PC-9 (cell line): ENCODE measurements around the gene CYP27C1. TPM values are rescaled to one million over a fixed set of nuclear protein-coding genes. Genes with fewer than 3 reads are reported as not detected.

ENCODE experiments used
- Bru-seq: library from RNA; stranded (reverse); fragments of 400-500 nt; gene quantifications from one replicate; lab custom pipeline; 2021; lab: Mats Ljungman, UMichigan
- BruChase-seq, 2 experiments: library from RNA; stranded (reverse); fragments of 400-500 nt; gene quantifications; one replicate each; lab custom pipeline; 2021; lab: Mats Ljungman, UMichigan
- BruUV-seq: library from RNA; stranded (reverse); fragments of 400-500 nt; replicated peaks from 2 replicates; lab custom pipeline; 2021; lab: Mats Ljungman, UMichigan
- CTCF ChIA-PET: fragments of 300-600 bp; sonication (Branson Sonifier 250); formaldehyde crosslinking; loops from one replicate; lab custom pipeline; 2022; ENCODE audit warnings: antibody characterized with exemption; lab: Charles Lee
- POLR2A ChIA-PET: fragments of 300-600 bp; sonication (Branson Sonifier 250); formaldehyde crosslinking; loops from one replicate; lab custom pipeline; 2022; ENCODE audit warnings: antibody characterized with exemption; ENCODE audit not compliant: unreplicated experiment; lab: Charles Lee
- DNase-seq, 2 experiments: peaks; one replicate each; pipeline versions ENCODE4 v3.0.0 to v3.0.0-alpha.2; 2015 to 2022; ENCODE audit warnings: mixed read lengths in 1 of 2
- H2AFZ ChIP-seq: fragments of 200-600 bp; sonication (generic); 2 replicates; pipeline ENCODE4 v1.8.1; 2017; ENCODE audit warnings: antibody characterized with exemption
- H3F3A ChIP-seq: fragments of 200-600 bp; sonication (generic); 2 replicates; pipeline ENCODE4 v1.8.1; 2017; ENCODE audit warnings: antibody characterized with exemption, mild to moderate bottlenecking, low read depth; ENCODE audit not compliant: insufficient read depth
- H3K27ac ChIP-seq: fragments of 200-600 bp; sonication (generic); 2 replicates; pipeline ENCODE4 v1.6.1; 2016; ENCODE audit warnings: mixed run types
- H3K27me3 ChIP-seq: fragments of 200-600 bp; sonication (generic); 2 replicates; pipeline ENCODE4 v1.6.1; 2016; ENCODE audit warnings: low read depth, mixed run types; ENCODE audit not compliant: insufficient read depth
- H3K36me3 ChIP-seq: fragments of 200-600 bp; sonication (generic); 2 replicates; pipeline ENCODE4 v1.6.1; 2016; ENCODE audit warnings: low read depth, mixed run types
- H3K4me1 ChIP-seq: fragments of 200-600 bp; sonication (generic); replicated peaks from 2 replicates; pipeline ENCODE4 v1.6.1; 2016; ENCODE audit warnings: mixed run types; ENCODE audit not compliant: insufficient read depth
- H3K4me2 ChIP-seq: fragments of 200-600 bp; sonication (generic); 2 replicates; pipeline ENCODE4 v1.6.1; 2017; ENCODE audit warnings: mixed run types
- H3K4me3 ChIP-seq: fragments of 200-600 bp; sonication (generic); 2 replicates; pipeline ENCODE4 v1.6.1; 2016; ENCODE audit warnings: mixed run types
- H3K79me2 ChIP-seq: fragments of 200-600 bp; sonication (generic); 2 replicates; pipeline ENCODE4 v1.6.1; 2017; ENCODE audit warnings: low read depth, mixed run types
- H3K9me2 ChIP-seq: fragments of 200-600 bp; sonication (generic); 2 replicates; pipeline ENCODE4 v1.8.1; 2017; ENCODE audit warnings: mild to moderate bottlenecking; ENCODE audit not compliant: insufficient read depth
- H3K9me3 ChIP-seq: fragments of 200-600 bp; sonication (generic); 2 replicates; pipeline ENCODE4 v1.8.1; 2016; ENCODE audit warnings: low read depth; ENCODE audit not compliant: insufficient read depth
- H4K20me1 ChIP-seq: fragments of 200-600 bp; sonication (generic); 2 replicates; pipeline ENCODE4 v1.8.1; 2017; ENCODE audit not compliant: insufficient read depth
- EZH2 ChIP-seq: fragments of 200-600 bp; sonication (generic); IDR thresholded peaks from 2 replicates; pipeline ENCODE4 v1.8.0; 2017; ENCODE audit warnings: antibody characterized with exemption, low read depth
- intact Hi-C: fragments of 100-400 bp; cut with micrococcal nuclease; formaldehyde crosslinking; loops from one replicate; pipeline ENCODE4 v1.10.0; 2022; ENCODE audit not compliant: unreplicated experiment
- long read RNA-seq: library from polyadenylated mRNA; stranded (forward); transcript quantifications from one replicate; pipeline ENCODE4 v2.0.0, GENCODE V29; 2022
- total RNA-seq: library from RNA; stranded (reverse); gene quantifications from 2 replicates; pipeline ENCODE4 v1.2.3, GENCODE V29; 2021
- TF ChIP-seq, protein P1 (sequence below): fragments of 200-600 bp; sonication (generic); conservative IDR thresholded peaks from 2 replicates; pipeline ENCODE4 v1.6.1; 2017; ENCODE audit warnings: mixed run types, antibody characterized with exemption, mild to moderate bottlenecking, moderate library complexity

CYP27C1 gene
- total RNA-seq (0.94 and 1.6 TPM in 2 replicates), Bru-seq, nascent RNA (percentile 35 among the genes with signal in this experiment), BruChase-seq, experiment 1, labeled RNA remaining after a 2-hour chase (percentile 49 among the genes with signal in this experiment), BruChase-seq, experiment 2, labeled RNA remaining after a 6-hour chase (percentile 53 among the genes with signal in this experiment)
- long read RNA-seq, partial matches to known transcripts: 1 of 2 reads
- long read RNA-seq, other reads (novel, unspliced or antisense): 1 of 2 reads

- no TSS peak for BruUV-seq
- no peak for TF ChIP-seq EZH2
- TF ChIP-seq, protein P1, sequence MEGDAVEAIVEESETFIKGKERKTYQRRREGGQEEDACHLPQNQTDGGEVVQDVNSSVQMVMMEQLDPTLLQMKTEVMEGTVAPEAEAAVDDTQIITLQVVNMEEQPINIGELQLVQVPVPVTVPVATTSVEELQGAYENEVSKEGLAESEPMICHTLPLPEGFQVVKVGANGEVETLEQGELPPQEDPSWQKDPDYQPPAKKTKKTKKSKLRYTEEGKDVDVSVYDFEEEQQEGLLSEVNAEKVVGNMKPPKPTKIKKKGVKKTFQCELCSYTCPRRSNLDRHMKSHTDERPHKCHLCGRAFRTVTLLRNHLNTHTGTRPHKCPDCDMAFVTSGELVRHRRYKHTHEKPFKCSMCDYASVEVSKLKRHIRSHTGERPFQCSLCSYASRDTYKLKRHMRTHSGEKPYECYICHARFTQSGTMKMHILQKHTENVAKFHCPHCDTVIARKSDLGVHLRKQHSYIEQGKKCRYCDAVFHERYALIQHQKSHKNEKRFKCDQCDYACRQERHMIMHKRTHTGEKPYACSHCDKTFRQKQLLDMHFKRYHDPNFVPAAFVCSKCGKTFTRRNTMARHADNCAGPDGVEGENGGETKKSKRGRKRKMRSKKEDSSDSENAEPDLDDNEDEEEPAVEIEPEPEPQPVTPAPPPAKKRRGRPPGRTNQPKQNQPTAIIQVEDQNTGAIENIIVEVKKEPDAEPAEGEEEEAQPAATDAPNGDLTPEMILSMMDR: no peak
- Histone ChIP-seq H4K20me1 (no peaks in the 10 kb centered on the region), H3K9me2 (no peaks in the 10 kb centered on the region), H3K27ac (peak within 1 kb of the TSS; percentile 97), H3K4me2 (peak within 1 kb of the TSS; percentile 96), H3K79me2 (peaks cover 46% of the 10 kb centered on the region), H3K27me3 (no peaks in the 10 kb centered on the region), H3K9me3 (no peaks in the 10 kb centered on the region), H2AFZ (peak within 1 kb of the TSS; percentile 82), H3F3A (peaks cover 64% of the 10 kb centered on the region), H3K4me1 (peaks cover 54% of the 10 kb centered on the region), H3K4me3 (peak within 1 kb of the TSS; percentile 79), H3K36me3 (peaks cover 7% of the 10 kb centered on the region; the same call in 1 of the 2 replicates)
- peak; percentile 31 to 36 for DNase-seq
- CTCF ChIA-PET: no interaction called here
- POLR2A ChIA-PET: interaction anchor here (0.6 kb wide), 1 partner anchor 59 kb away, joined by 10 read pairs; no protein-coding TSS in a partner anchor
- intact Hi-C loops: no loop called here
These were observed at the start of gene CYP27C1 for GRCh38 chr2:127220102-127220767. CYP27C1 (minus strand) TSS chr2:127220299; CDS start chr2:127220270, 29 bp downstream.

GRCh38 chr2:127261804-127262406 lies 41.8 kb upstream of the CYP27C1 start:
- ChIA-PET POLR2A (no interaction called here), CTCF (no interaction called here)
- Histone ChIP-seq H3K4me2 (no peak overlapping the region), H4K20me1 (no peaks in the 10 kb centered on the region; the same call in 1 of the 2 replicates), H2AFZ (no peak overlapping the region), H3K36me3 (peaks cover 31% of the 10 kb centered on the region), H3K27me3 (no peaks in the 10 kb centered on the region), H3K79me2 (no peaks in the 10 kb centered on the region), H3K4me1 (no peaks in the 10 kb centered on the region), H3F3A (0 out of 2 replicates have a peak, but pooled peaks cover 9% of the 10 kb centered on the region), H3K9me2 (no peaks in the 10 kb centered on the region), H3K27ac (no peak overlapping the region), H3K9me3 (no peaks in the 10 kb centered on the region), H3K4me3 (no peak overlapping the region)
- intact Hi-C loops: no loop called here
- no peak for TF ChIP-seq EZH2
- TF ChIP-seq, protein P1: no peak
- no TSS peak for BruUV-seq
- DNase-seq: no peak

DNA sequence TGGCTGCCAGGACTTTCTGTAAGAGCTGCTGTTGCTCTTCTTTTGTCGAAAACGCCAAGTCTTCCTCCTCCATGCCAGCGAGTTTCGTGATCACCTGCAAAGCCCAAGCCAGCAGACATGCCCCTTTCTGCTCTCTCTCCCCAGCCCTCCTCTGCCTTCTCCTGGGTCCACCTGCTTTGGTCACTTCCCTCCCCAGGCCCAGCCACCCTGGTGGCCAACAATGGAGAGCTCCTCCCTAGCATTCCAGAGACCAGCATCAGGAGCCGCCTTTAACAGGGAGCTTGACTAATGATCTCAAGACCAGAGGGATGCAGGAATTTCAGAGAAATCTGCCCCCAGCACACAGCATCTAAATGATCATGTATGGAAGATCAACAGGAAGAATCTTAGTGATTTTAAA lies 39.3 kb upstream of the CYP27C1 start:
- no peak for DNase-seq
- Histone ChIP-seq H3K4me2 (no peak overlapping the region), H3K4me1 (no peaks in the 10 kb centered on the region; the same call in 1 of the 2 replicates), H3K27ac (no peak overlapping the region), H3K27me3 (no peaks in the 10 kb centered on the region), H3K9me3 (no peaks in the 10 kb centered on the region), H2AFZ (no peak overlapping the region), H4K20me1 (no peaks in the 10 kb centered on the region; the same call in 1 of the 2 replicates), H3K36me3 (peaks cover 29% of the 10 kb centered on the region), H3K4me3 (no peak overlapping the region), H3K9me2 (no peaks in the 10 kb centered on the region), H3K79me2 (no peaks in the 10 kb centered on the region), H3F3A (peaks cover 11% of the 10 kb centered on the region; the same call in 1 of the 2 replicates)
- BruUV-seq: no TSS peak
- TF ChIP-seq, protein P1: no peak
- no peak for TF ChIP-seq EZH2
- ChIA-PET POLR2A (no interaction called here), CTCF (no interaction called here)
- intact Hi-C loops: no loop called here
